Fibroblast of pulmonary artery (primary cell): Measurements from ENCODE around the gene RBP5.
A peak's percentile ranks its signal among the peaks of the same experiment; 100 is the strongest.

ENCODE experiments used
- DNase-seq: peaks from one replicate; pipeline ENCODE4 v3.0.0-alpha.2; 2010; ENCODE audit warnings: low read depth
- H3K4me3 ChIP-seq: replicated peaks from 2 replicates; pipeline ENCODE4 v1.5.1; 2011; ENCODE audit warnings: low read depth, mild to moderate bottlenecking, control low read depth, low read length, moderate library complexity
- TF ChIP-seq, protein P1 (sequence below): IDR thresholded peaks from 2 replicates; pipeline ENCODE4 v1.5.1; 2011; ENCODE audit warnings: mild to moderate bottlenecking, control low read depth, low read length, inconsistent platforms; ENCODE audit errors: missing control alignments

Gene RBP5

DNA sequence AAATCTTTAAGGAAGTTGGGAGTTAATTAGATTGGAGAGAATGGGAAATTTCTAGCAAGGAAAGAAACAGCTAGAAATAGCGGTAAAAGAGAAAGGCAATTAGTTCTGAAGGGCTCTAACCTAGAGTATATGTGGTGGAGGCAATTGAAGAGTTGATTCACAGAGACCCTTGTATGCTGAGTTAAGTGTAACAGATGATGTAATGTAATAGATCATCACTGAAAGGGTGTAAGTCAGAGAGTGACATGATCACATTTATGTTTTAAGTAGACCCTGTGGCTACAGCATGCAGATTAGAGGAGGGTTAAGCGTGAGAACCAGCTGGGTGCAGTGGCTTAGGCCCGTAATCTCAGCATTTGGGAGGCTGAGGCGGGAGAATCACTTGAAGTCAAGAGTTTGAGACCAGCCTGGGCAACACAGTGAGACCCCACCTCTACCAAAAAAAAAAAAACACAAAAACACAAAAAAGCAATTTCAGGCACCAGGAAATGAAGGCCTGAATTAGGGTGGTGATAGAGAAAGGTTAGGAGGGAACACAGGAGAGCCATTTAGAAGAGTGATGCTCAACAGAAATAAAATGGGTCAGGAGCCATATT, 3.0 kb downstream of the RBP5 start:
- no peak for DNase-seq
- TF ChIP-seq, protein P1, sequence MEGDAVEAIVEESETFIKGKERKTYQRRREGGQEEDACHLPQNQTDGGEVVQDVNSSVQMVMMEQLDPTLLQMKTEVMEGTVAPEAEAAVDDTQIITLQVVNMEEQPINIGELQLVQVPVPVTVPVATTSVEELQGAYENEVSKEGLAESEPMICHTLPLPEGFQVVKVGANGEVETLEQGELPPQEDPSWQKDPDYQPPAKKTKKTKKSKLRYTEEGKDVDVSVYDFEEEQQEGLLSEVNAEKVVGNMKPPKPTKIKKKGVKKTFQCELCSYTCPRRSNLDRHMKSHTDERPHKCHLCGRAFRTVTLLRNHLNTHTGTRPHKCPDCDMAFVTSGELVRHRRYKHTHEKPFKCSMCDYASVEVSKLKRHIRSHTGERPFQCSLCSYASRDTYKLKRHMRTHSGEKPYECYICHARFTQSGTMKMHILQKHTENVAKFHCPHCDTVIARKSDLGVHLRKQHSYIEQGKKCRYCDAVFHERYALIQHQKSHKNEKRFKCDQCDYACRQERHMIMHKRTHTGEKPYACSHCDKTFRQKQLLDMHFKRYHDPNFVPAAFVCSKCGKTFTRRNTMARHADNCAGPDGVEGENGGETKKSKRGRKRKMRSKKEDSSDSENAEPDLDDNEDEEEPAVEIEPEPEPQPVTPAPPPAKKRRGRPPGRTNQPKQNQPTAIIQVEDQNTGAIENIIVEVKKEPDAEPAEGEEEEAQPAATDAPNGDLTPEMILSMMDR = no peak
- H3K4me3 ChIP-seq = no peak overlapping the region

DNA sequence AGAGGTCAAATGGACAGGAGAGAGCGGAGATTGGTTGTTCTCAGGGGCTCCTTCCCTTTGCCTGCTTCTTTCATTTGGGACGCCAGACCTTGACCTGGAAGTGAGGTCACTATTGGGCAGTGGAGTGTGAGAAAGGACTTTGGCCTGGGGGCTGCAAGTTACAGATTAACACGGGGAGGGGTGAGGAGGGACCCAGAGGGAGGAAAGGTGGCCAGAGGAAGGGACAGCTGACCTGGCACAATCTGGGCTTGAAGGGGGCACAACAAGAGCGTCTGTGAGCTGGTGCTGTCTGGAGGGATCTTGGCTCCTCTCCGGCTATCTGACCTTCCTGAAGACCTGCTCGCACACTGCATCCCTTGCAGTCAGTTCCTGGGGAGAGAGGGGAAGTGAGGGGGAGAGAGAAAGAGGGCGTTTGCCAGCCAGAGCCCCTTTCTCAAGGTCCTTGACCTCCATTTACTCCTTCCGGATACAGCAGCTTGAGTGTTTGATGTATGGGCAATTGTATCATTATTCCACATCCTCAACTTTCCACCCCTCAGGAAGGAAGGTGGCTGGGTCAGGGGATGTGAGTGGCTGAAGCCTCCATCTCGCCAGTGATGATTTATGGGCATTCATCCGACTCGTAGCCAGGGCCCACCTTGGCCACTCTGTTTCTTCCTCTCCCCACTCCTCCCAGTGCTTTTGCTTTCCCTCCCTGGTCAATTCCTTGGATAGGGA, 4.7 kb downstream of the RBP5 start:
- H3K4me3 ChIP-seq = no peak overlapping the region
- DNase-seq = no peak
- TF ChIP-seq, protein P1 = no peak

DNA sequence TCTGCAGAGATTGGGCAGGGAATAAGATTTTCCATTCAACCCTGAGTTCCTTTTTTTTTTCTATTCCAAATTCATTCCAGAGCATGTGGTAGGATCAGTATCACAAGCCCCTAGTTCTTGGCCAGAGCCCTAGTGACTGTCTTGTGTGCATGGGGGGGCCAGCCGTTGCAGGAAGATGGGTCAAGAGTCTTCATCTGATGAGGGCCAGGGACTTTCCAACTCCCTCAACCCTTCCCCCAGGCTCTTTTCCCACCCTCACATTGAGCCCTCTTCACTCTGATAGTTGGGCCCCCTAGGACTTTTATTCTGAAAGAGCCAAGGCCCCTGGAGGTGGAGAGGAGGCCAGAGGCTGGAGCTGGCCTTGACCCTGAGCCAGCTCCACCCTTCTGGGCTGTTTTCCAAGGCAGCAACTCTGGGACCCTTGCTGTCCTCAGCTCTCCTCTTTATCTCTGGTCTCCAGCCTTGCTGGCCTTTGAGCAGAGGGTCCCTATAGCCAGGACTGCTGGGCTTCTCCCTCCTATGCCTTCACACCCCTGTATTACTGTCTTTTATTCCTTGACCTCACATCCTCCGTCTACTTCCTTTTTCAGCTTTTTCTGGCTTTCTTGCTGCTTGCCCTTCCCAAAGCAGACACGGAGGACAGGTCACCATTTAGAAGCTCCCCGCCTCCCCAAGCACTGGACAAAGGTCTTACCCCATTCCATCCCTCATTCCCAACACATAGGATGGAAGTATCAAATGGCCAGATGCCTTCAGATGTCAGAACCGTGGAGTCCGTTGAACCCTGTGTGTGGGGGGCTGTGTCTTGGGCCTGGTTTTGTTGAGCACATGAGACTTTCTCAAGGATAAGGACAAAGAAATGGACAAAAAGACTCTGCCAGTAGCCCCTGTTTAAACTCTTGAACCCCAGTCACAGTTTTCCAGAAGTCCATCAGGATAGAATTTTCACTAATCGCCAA, 5.6 kb downstream of the RBP5 start:
- DNase-seq = peak; percentile 18
- no peak overlapping the region for H3K4me3 ChIP-seq
- TF ChIP-seq, protein P1 = no peak

DNA sequence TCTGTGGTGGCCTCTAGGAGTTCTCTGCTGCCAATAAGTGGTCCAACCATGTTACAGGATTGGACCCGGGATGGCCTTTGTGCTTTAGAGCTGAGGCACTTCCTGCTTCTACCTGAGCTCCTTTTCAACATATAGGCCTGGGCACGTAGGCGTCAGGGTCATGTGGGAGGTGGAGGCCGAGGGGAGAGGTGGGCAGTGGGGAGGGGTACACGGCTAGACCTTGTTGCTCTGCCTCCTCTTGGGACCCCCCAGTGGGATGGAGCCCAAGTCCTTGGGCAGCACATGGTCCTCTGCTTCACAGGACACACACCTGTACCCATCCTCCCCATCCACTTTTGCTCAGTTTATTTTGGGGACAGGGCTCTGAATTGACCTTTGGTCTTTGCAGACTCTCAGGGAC, 7.4 kb downstream of the RBP5 start:
- DNase-seq = no peak
- H3K4me3 ChIP-seq = no peak overlapping the region
- TF ChIP-seq, protein P1 = no peak

DNA sequence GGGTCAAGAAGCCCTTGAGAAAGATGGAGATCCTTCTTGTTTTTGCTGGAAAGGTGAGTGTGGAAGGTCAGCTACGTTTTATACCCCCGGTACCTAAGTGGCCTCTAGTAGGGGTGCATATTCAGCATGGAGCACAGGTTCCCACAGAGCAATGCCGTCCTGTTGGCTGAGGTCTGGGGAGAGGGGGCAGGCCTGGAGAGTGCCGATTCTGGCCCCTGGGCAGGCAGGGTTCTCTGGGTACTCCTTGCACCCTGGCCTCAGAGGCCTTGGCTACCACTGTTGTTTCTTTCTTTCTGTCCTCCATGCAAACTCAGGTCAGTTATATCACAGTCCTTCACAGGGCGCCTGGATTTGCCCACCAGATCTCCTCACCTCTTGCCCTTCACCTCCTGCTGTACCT, 8.5 kb downstream of the RBP5 start:
- H3K4me3 ChIP-seq = no peak overlapping the region
- TF ChIP-seq, protein P1 = no peak
- DNase-seq = no peak

DNA sequence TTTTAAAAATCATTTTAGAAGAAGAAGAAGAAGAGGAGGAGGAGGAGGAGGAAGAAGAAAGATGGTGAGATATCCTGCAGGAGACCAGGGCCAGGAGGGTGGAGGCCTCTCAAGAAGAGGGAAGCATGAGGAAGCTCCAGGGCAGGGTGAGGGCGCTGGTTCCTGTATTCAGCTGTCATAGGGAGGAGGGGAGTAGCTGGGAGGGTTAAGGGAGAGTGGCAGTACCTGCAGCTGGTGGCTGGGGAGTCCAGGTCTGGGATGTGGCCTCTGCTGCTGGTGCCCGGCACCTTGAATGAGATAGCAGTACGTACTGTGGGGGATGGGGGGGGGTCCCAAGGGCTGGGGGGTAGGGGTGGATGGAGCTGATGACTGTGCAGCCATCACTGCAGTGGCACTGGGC, 9.8 kb downstream of the RBP5 start:
- H3K4me3 ChIP-seq = no peak overlapping the region
- TF ChIP-seq, protein P1 = no peak
- DNase-seq = no peak
